HG03196 (cell line): Measurements from ENCODE around the gene PAPPA.

Experiments
- ATAC-seq: cut with Tn5 transposase; IDR thresholded peaks from one replicate; pipeline ENCODE4 v1.9.1; 2021; ENCODE audit not compliant: unreplicated experiment

The PAPPA gene

GRCh38 chr9:116308076-116308475 is 154.5 kb downstream of the PAPPA start:
- ATAC-seq, result no peak

DNA sequence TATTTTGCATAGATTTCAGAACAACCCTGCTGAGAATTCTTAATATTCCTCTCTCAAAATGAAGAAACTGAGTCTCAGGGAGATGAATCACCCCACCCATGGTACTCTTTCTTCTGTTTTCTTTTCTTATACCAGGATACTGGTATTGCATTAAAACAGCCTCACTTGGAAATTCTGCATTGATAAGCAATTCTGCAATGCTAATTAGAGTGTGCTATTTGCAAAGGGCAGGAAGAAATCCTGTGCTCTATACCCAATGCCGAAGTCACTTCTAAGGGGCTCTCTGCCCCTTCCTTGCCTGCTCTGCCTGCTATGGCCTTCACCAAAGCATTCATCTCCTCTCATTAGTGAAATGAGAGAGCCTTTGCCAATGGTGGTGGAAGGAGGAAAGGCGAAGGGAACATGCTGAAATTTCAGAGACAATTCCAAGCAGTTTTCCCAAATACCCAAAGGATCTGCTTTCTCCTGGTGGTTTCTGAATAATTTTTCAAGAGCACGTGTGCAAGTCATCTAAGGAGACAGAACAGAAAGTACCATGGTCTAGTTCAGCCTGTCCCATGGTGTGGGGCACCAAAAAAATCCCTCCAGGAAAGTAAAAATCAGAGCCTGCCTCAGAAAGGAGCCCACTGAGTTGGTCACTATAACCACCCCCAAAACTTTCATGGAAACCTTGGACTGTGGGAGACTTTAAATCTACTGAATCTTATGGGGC is 156.5 kb downstream of the PAPPA start:
- ATAC-seq, result no peak

DNA sequence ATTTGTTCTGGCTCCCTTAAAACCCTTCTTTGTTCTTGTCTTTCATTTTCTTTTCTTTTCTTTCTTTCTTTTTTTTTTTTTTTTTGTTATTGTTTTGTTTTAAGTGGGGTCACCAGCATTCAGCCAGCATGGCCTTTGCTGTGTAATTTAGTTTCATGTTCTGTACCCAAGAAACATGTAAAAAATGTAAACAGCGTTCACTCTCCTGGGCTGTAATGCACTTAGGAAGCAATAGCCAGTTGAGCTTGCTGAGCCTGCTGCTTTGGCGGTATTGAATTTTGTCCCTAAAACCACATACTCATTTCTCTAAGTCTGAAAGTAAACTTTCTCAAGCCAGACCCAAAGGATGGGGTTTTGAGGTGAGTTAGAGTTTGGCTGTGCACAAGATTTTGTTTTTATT is 158.6 kb downstream of the PAPPA start:
- no peak for ATAC-seq

DNA sequence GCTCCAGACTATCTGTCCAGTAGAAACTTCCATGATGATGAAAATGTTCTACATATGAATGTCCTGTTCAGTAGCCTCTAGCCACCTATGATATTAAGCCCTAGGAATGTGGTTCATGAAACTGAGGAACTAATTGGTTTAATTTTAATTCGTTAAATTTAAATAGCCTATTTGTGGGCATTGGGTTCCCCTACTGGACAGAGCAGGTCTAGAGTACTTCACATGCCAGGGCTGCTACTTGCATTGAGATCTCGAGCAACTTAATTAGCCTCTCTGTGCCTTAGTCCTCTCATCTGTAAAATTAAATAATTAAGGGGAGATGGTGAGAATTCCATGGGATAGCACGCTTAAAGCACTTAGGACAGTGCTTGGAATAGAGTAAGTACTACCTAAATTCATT is 160.0 kb downstream of the PAPPA start:
- ATAC-seq, result no peak

DNA sequence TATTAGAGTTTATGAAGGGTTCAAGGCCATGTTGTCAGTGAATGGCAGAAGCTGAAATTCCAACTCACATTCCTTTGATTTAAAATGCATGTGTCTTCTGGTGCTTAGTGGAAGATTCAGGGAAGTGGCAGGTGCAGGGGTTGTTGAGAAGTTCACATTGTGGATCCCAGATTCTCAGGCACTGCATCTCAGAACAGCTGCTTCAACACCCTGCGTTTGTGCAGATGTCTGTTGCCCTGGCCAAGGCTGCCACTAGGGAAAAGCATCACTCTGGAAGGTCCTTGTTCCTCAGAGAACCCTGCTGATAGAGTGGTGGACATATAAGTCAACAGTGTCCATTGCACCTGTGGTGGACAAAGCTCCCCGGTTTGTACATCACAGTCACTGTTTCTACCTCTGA is 162.7 kb downstream of the PAPPA start:
- no peak for ATAC-seq

DNA sequence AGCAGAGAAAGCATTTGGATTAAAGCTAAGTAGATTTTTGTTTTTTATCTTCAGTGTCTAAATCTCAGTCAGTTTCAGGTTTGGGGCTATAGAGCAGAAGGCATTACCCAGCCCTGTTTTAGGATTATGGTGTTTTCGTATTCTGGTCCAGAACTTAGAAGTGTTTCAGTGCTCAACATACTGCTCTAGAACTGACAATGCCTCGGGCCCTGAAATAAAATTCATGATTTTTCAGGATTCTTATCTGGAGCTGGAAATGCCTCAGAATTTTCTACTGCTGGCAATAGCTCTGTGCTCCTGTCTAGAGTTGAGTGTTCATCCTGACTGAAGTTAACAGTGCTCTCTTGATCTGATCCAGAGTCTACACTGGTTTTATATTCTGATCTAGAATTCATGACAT is 163.9 kb downstream of the PAPPA start:
- no peak for ATAC-seq

- ATAC-seq, result no peak
Measured at GRCh38 chr9:116318468-116319374, 165.1 kb downstream of the PAPPA start.

- ATAC-seq, result no peak
Measured at GRCh38 chr9:116319480-116319879, 165.9 kb downstream of the PAPPA start.

DNA sequence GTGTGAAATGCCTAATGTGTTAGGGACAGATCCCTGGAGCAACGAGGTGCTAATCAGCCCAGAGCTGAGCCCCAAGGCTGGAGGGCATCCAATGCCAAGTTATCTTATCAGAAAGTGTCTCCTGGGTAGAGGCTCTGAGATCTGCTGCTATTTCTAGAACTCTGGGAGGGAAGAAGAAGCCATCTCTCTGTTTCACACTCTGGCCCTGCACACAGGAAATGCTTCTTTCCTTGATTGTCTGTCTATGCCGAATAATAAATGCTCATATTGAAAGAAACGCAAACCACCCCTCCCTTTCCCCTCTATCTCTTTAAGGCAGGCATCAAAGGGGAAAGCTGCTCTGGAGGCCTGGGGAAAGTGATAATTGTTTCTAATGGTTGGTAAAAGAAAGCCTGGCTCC is 166.7 kb downstream of the PAPPA start:
- ATAC-seq, result no peak

- ATAC-seq, result no peak
Measured at GRCh38 chr9:116322521-116322920, 168.9 kb downstream of the PAPPA start.

- no peak for ATAC-seq
Measured at GRCh38 chr9:116323012-116323411, 169.4 kb downstream of the PAPPA start.

GRCh38 chr9:116323571-116323970 is 170.0 kb downstream of the PAPPA start:
- no peak for ATAC-seq

- ATAC-seq, result no peak
Measured at GRCh38 chr9:116325924-116326323, 172.3 kb downstream of the PAPPA start.

- no peak for ATAC-seq
Measured at GRCh38 chr9:116327701-116328405, 174.3 kb downstream of the PAPPA start.

- no peak for ATAC-seq
Measured at GRCh38 chr9:116329470-116329869, 175.9 kb downstream of the PAPPA start.

- ATAC-seq, result no peak
Measured at GRCh38 chr9:116331241-116331640, 177.7 kb downstream of the PAPPA start.

DNA sequence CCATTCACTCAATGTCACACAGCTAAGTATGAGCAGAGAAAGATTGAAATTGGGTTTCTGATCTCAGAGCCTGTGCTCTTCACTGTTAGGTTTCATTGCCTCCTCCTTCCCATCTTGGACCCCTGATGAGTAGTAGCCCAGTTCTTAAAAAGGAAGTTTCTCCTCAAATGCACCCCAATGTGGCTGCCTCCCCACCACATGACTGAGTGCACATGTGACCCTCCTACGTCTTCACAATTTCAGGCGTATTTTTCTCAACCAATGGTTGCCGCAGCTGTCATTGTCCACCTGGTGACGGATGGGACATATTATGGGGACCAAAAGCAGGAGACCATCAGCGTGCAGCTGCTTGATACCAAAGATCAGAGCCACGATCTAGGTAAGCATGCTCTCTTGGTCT is 178.5 kb downstream of the PAPPA start:
- ATAC-seq, result no peak

DNA sequence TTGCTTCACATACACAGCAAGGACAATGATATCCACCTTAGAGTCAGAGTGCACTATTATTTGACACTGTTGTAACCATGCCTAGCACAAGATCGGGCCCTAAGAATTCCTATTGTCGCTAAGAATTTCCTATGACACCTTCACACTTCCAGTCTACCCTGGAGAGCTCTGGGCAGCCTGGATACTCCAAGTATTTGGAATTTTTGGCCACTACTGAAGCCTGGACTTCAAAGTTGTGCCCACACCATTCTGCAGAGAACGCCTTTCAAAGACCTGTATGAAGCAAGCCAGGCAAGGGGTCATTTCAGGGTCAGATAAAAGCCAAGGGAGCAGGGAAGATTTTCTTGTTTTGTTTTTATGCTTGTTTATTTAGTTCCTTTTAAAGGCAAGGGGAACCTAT is 179.7 kb downstream of the PAPPA start:
- no peak for ATAC-seq

DNA sequence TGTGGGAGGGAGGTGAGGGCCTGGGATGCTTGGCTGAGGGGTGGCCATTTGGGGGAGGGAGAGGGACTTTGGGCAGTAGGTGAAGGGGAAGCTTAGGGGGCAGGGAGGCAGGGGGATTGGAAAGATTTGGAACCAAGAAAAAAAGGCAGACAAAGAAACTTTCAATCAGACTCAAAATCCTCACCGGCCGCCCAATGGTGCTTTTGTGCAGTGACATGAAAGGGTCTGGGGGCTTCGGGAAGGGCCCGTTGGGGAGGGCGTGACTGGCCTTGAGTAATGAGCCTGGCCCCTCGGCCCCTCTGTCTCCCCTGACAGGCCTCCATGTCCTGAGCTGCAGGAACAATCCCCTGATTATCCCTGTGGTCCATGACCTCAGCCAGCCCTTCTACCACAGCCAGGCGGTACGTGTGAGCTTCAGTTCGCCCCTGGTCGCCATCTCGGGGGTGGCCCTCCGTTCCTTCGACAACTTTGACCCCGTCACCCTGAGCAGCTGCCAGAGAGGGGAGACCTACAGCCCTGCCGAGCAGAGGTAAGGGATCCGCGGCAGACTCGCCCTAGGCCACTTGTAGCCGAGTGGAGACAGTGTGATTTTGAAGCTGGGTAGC is 181.1 kb downstream of the PAPPA start:
- ATAC-seq, result no peak

DNA sequence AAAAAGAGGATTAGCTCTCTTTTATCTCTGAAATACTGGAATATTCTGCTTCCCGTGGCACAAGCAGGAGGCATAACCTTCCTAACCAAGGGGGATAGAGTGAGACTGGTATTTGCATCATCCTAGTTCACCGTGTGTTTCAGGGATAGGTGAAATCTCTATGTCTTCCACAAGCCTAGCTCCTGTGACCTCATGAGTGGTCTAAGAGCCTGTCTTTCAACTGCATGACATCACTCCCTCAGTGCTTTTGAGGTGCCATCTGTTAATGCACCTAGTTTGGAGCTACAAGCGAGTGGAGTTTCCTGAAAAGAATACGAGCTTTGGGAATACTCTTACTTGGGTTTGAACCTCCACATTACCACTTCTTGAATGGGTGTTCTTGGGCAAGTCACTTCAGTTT is 181.8 kb downstream of the PAPPA start:
- ATAC-seq, result no peak

DNA sequence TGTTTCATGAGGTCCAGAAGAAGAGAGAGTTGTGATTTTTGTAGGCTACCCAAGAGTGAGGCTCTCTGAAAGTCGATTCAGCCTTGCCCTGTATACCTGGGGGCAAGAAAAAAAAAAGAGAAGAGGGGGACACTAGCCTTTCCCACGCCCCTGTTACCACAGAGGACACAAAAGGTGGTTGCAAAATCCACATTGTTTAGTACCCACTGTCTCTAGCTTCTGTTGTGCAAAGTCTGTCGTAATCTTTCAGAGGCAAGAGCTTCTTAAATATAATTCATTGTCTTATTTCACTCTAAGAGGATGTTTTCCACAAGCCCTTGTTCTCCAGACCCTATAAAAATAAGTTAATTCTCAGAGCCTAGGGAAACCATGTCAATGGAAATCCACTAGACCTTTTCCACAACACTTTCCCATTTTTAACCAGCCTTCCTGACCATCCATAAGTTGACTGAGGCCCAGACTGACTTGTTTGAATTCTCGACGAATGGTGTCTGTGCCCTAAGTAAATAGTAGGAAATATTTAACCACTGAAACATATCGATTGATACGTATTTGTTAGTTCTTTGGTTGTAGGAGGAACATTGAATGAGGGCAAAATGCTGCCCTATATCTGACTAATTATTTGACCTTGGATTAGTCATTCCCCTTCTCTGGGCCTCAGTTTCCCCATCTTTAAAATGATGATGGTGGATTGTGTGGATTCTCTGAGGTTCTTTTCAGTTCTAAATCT is 182.7 kb downstream of the PAPPA start:
- no peak for ATAC-seq
